MM.1S (cell line): ENCODE results near the gene ENG.
A peak's percentile ranks its signal among the peaks of the same experiment; 100 is the strongest.

ENCODE experiments used
- DNase-seq: peaks from one replicate; pipeline ENCODE4 v3.0.0-alpha.2; 2015
- H2AFZ ChIP-seq: fragments of 300-600 bp; sonication (generic); 2 replicates; pipeline ENCODE4 v1.6.0; 2016; ENCODE audit warnings: antibody characterized with exemption, low read length
- H3F3A ChIP-seq: fragments of 300-600 bp; sonication (generic); 2 replicates; pipeline ENCODE4 v1.6.1; 2016; ENCODE audit warnings: mild to moderate bottlenecking, antibody characterized with exemption, low read length, moderate library complexity, mixed read lengths; ENCODE audit not compliant: insufficient read depth
- H3K27ac ChIP-seq: fragments of 300-600 bp; sonication (generic); 2 replicates; pipeline ENCODE4 v1.5.1; 2016; ENCODE audit warnings: mild to moderate bottlenecking, low read length
- H3K27me3 ChIP-seq: fragments of 300-600 bp; sonication (generic); replicated peaks from 2 replicates; pipeline ENCODE4 v1.6.0; 2016; ENCODE audit warnings: low read length; ENCODE audit not compliant: insufficient read depth
- H3K36me3 ChIP-seq: fragments of 300-600 bp; sonication (generic); replicated peaks from 2 replicates; pipeline ENCODE4 v1.6.1; 2016; ENCODE audit warnings: mild to moderate bottlenecking, low read length, mixed read lengths; ENCODE audit not compliant: insufficient read depth
- H3K4me1 ChIP-seq: fragments of 300-600 bp; sonication (generic); 2 replicates; pipeline ENCODE4 v1.6.1; 2016; ENCODE audit warnings: low read length, mixed read lengths
- H3K4me2 ChIP-seq: fragments of 300-600 bp; sonication (generic); 2 replicates; pipeline ENCODE4 v1.6.0; 2016; ENCODE audit warnings: low read depth, low read length
- H3K4me3 ChIP-seq: fragments of 300-600 bp; sonication (generic); 2 replicates; pipeline ENCODE4 v1.5.1; 2016; ENCODE audit warnings: low read length, mixed read lengths
- H3K79me2 ChIP-seq: fragments of 300-600 bp; sonication (generic); 2 replicates; pipeline ENCODE4 v1.6.1; 2016; ENCODE audit warnings: mixed run types, low read length, mixed read lengths
- H3K9ac ChIP-seq: fragments of 300-600 bp; sonication (generic); 2 replicates; pipeline ENCODE4 v1.6.1; 2016; ENCODE audit warnings: low read length, mixed read lengths
- H3K9me2 ChIP-seq: fragments of 300-600 bp; sonication (generic); replicated peaks from 2 replicates; pipeline ENCODE4 v1.6.1; 2016; ENCODE audit warnings: mild to moderate bottlenecking, low read length, mixed read lengths; ENCODE audit not compliant: insufficient read depth
- H3K9me3 ChIP-seq: fragments of 300-600 bp; sonication (generic); replicated peaks from 2 replicates; pipeline ENCODE4 v1.6.1; 2016; ENCODE audit warnings: mild to moderate bottlenecking, low read length, mixed read lengths; ENCODE audit not compliant: insufficient read depth
- H4K20me1 ChIP-seq: fragments of 300-600 bp; sonication (generic); 2 replicates; pipeline ENCODE4 v1.6.1; 2016; ENCODE audit warnings: mild to moderate bottlenecking, low read length, moderate library complexity, mixed read lengths; ENCODE audit not compliant: insufficient read depth
- EZH2 ChIP-seq: fragments of 300-600 bp; sonication (generic); optimal IDR thresholded peaks from 2 replicates; pipeline ENCODE3; 2017; ENCODE audit warnings: low read depth, mild to moderate bottlenecking, antibody characterized with exemption, low read length, mixed read lengths
- EZH2phosphoT487 ChIP-seq: fragments of 300-600 bp; sonication (generic); IDR thresholded peaks from 2 replicates; pipeline ENCODE4 v1.6.1; 2018; ENCODE audit warnings: antibody characterized with exemption, low read length
- TF ChIP-seq, protein P1 (sequence below): fragments of 300-600 bp; sonication (generic); IDR thresholded peaks from 2 replicates; pipeline ENCODE4 v1.5.1; 2016; ENCODE audit warnings: antibody characterized with exemption, low read length, mixed read lengths

The ENG gene

GRCh38 chr9:127791085-127791484, 63.4 kb downstream of the ENG start:
- Histone ChIP-seq H4K20me1 (peaks cover 32% of the 10 kb centered on the region), H3K4me1 (peaks cover 30% of the 10 kb centered on the region), H3F3A (peaks cover 40% of the 10 kb centered on the region), H3K79me2 (peaks cover 51% of the 10 kb centered on the region), H3K27me3 (no peaks in the 10 kb centered on the region), H3K36me3 (peaks cover 36% of the 10 kb centered on the region), H3K4me3 (no peak overlapping the region), H2AFZ (no peak overlapping the region), H3K9me3 (no peaks in the 10 kb centered on the region), H3K9ac (no peak overlapping the region), H3K9me2 (no peaks in the 10 kb centered on the region), H3K27ac (no peak overlapping the region), H3K4me2 (no peak overlapping the region)
- no peak for DNase-seq
- TF ChIP-seq, protein P1, sequence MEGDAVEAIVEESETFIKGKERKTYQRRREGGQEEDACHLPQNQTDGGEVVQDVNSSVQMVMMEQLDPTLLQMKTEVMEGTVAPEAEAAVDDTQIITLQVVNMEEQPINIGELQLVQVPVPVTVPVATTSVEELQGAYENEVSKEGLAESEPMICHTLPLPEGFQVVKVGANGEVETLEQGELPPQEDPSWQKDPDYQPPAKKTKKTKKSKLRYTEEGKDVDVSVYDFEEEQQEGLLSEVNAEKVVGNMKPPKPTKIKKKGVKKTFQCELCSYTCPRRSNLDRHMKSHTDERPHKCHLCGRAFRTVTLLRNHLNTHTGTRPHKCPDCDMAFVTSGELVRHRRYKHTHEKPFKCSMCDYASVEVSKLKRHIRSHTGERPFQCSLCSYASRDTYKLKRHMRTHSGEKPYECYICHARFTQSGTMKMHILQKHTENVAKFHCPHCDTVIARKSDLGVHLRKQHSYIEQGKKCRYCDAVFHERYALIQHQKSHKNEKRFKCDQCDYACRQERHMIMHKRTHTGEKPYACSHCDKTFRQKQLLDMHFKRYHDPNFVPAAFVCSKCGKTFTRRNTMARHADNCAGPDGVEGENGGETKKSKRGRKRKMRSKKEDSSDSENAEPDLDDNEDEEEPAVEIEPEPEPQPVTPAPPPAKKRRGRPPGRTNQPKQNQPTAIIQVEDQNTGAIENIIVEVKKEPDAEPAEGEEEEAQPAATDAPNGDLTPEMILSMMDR, result no peak
- TF ChIP-seq EZH2, result no peak
- TF ChIP-seq EZH2phosphoT487, result no peak

GRCh38 chr9:127790094-127790855, 64.2 kb downstream of the ENG start:
- no peaks in the 10 kb centered on the region for H3K9me3 ChIP-seq
- H3K9ac ChIP-seq, result no peak overlapping the region
- H3K9me2 ChIP-seq, result no peaks in the 10 kb centered on the region
- H3K4me3 ChIP-seq, result no peak overlapping the region
- H3K36me3 ChIP-seq, result peaks cover 36% of the 10 kb centered on the region
- no peak for TF ChIP-seq EZH2
- no peak for TF ChIP-seq EZH2phosphoT487
- TF ChIP-seq, protein P1, result no peak
- H2AFZ ChIP-seq, result no peak overlapping the region
- H3K4me2 ChIP-seq, result no peak overlapping the region
- no peak overlapping the region for H3K27ac ChIP-seq
- H4K20me1 ChIP-seq, result peaks cover 32% of the 10 kb centered on the region
- H3F3A ChIP-seq, result peaks cover 36% of the 10 kb centered on the region
- peaks cover 25% of the 10 kb centered on the region for H3K4me1 ChIP-seq
- no peak for DNase-seq
- no peaks in the 10 kb centered on the region for H3K27me3 ChIP-seq
- peaks cover 53% of the 10 kb centered on the region for H3K79me2 ChIP-seq

- Histone ChIP-seq H3K4me2 (no peak overlapping the region), H3K4me1 (peaks cover 31% of the 10 kb centered on the region), H3K27ac (peak overlapping the region; percentile 39; the same call in 1 of the 2 replicates), H3F3A (peaks cover 36% of the 10 kb centered on the region), H3K9me2 (no peaks in the 10 kb centered on the region), H3K4me3 (no peak overlapping the region), H3K9me3 (no peaks in the 10 kb centered on the region), H2AFZ (no peak overlapping the region), H3K79me2 (peaks cover 53% of the 10 kb centered on the region), H3K9ac (no peak overlapping the region), H3K27me3 (no peaks in the 10 kb centered on the region), H4K20me1 (peaks cover 32% of the 10 kb centered on the region), H3K36me3 (peaks cover 36% of the 10 kb centered on the region)
- TF ChIP-seq EZH2phosphoT487 (no peak), EZH2 (no peak)
- TF ChIP-seq, protein P1, result no peak
- no peak for DNase-seq
These were observed 65.3 kb downstream of the ENG start for GRCh38 chr9:127789179-127789578.
